IMR-90 (cell line): ENCODE data around the gene MAEL. TPM values are rescaled to one million over a fixed set of nuclear protein-coding genes. Genes with fewer than 3 reads are reported as not detected.

Experiments used
- ATAC-seq: fragments of 200-7000 bp; cut with Tn5 transposase; 2 replicates; pipeline ENCODE4 v1.9.1; 2020; ENCODE audit warnings: low read depth, mild to moderate bottlenecking, moderate library complexity
- BruUV-seq: library from RNA; stranded (reverse); fragments of 400-500 nt; replicated peaks from 2 replicates; lab custom pipeline; 2021; lab: Mats Ljungman, UMichigan
- CTCF ChIA-PET: fragments of 300-600 bp; formaldehyde crosslinking; extraction: SDS; loops from one replicate; lab custom pipeline; 2021; ENCODE audit warnings: antibody characterized with exemption; lab: Yijun Ruan, JAX
- POLR2A ChIA-PET: fragments of 300-600 bp; sonication (Branson Sonifier 250); formaldehyde crosslinking; loops from one replicate; lab custom pipeline; 2022; ENCODE audit warnings: antibody characterized with exemption; ENCODE audit not compliant: unreplicated experiment; lab: Charles Lee
- DNase-seq: peaks from one replicate; pipeline ENCODE4 v3.0.0; 2013
- H2AFZ ChIP-seq: replicated peaks from 2 replicates; pipeline ENCODE3; 2013; ENCODE audit warnings: low read length, mild to moderate bottlenecking; ENCODE audit not compliant: poor library complexity
- H2AK5ac ChIP-seq: 2 replicates; pipeline ENCODE4 v1.6.1; 2013; ENCODE audit warnings: low read depth, low read length, inconsistent platforms
- H2AK9ac ChIP-seq: replicated peaks from 2 replicates; pipeline ENCODE3; 2013; ENCODE audit warnings: mild to moderate bottlenecking, low read depth, low read length, moderate library complexity; ENCODE audit not compliant: poor library complexity
- H2BK120ac ChIP-seq: 2 replicates; pipeline ENCODE4 v1.6.1; 2013; ENCODE audit warnings: low read depth, low read length, inconsistent platforms
- H2BK15ac ChIP-seq: 3 replicates; pipeline ENCODE4 v1.6.1; 2013; ENCODE audit warnings: low read depth, low read length, inconsistent platforms
- H2BK20ac ChIP-seq: 2 replicates; pipeline ENCODE4 v1.6.1; 2013; ENCODE audit warnings: low read depth, mild to moderate bottlenecking, inconsistent platforms, low read length, moderate library complexity
- H2BK5ac ChIP-seq: 2 replicates; pipeline ENCODE4 v1.6.1; 2013; ENCODE audit warnings: mild to moderate bottlenecking, low read depth, low read length, inconsistent platforms; ENCODE audit not compliant: poor library complexity, severe bottlenecking
- H3K14ac ChIP-seq: replicated peaks from 2 replicates; pipeline ENCODE4 v1.6.1; 2013; ENCODE audit warnings: low read depth, low read length, inconsistent platforms
- H3K18ac ChIP-seq: 2 replicates; pipeline ENCODE4 v1.6.1; 2013; ENCODE audit warnings: low read depth, low read length, control low read depth
- H3K23ac ChIP-seq: 2 replicates; pipeline ENCODE4 v1.6.1; 2013; ENCODE audit warnings: low read depth, low read length, inconsistent platforms
- H3K27ac ChIP-seq: 2 replicates; pipeline ENCODE4 v1.5.1; 2013; ENCODE audit warnings: mild to moderate bottlenecking, control low read depth, low read length; ENCODE audit not compliant: insufficient read depth
- H3K27me3 ChIP-seq: 2 replicates; pipeline ENCODE4 v1.6.1; 2013; ENCODE audit warnings: low read length; ENCODE audit not compliant: control insufficient read depth, insufficient read depth
- H3K36me3 ChIP-seq: 2 replicates; pipeline ENCODE4 v1.6.1; 2013; ENCODE audit warnings: low read length, mixed read lengths; ENCODE audit not compliant: control insufficient read depth, insufficient read depth
- H3K4ac ChIP-seq: 2 replicates; pipeline ENCODE4 v1.6.1; 2013; ENCODE audit warnings: low read depth, low read length, inconsistent platforms
- H3K4me1 ChIP-seq: 2 replicates; pipeline ENCODE4 v1.6.1; 2013; ENCODE audit warnings: low read length, mixed read lengths; ENCODE audit not compliant: control insufficient read depth, insufficient read depth
- H3K4me2 ChIP-seq: 2 replicates; pipeline ENCODE4 v1.6.1; 2013; ENCODE audit warnings: low read depth, mild to moderate bottlenecking, control low read depth, low read length, moderate library complexity
- H3K4me3 ChIP-seq: 2 replicates; pipeline ENCODE4 v1.5.1; 2013; ENCODE audit warnings: low read depth, mild to moderate bottlenecking, control low read depth, low read length, moderate library complexity; ENCODE audit not compliant: insufficient read depth
- H3K56ac ChIP-seq: 2 replicates; pipeline ENCODE4 v1.6.1; 2013; ENCODE audit warnings: low read length, inconsistent platforms; ENCODE audit not compliant: insufficient read depth; ENCODE audit errors: extremely low read depth
- H3K79me1 ChIP-seq, 2 experiments: 2 replicates each; pipeline ENCODE4 v1.6.1; 2013; ENCODE audit warnings: low read length in 2 of 2, inconsistent platforms in 1 of 2, low read depth in 1 of 2
- H3K9ac ChIP-seq: 2 replicates; pipeline ENCODE4 v1.6.1; 2013; ENCODE audit warnings: low read depth, low read length, control low read depth
- H3K9me1 ChIP-seq: 2 replicates; pipeline ENCODE4 v1.6.1; 2013; ENCODE audit warnings: low read length, inconsistent platforms; ENCODE audit not compliant: insufficient read depth
- H3K9me3 ChIP-seq: 2 replicates; pipeline ENCODE4 v1.6.1; 2013; ENCODE audit warnings: low read length; ENCODE audit not compliant: control insufficient read depth, insufficient read depth
- H4K20me1 ChIP-seq: 2 replicates; pipeline ENCODE4 v1.6.1; 2013; ENCODE audit warnings: low read length, inconsistent platforms; ENCODE audit not compliant: insufficient read depth
- H4K5ac ChIP-seq: 2 replicates; pipeline ENCODE4 v1.6.1; 2013; ENCODE audit warnings: mild to moderate bottlenecking, low read depth, low read length, control low read depth
- H4K8ac ChIP-seq, 2 experiments: 2 replicates each; pipeline ENCODE4 v1.6.1; 2013; ENCODE audit warnings: low read depth in 2 of 2, low read length in 2 of 2, control low read depth in 1 of 2, inconsistent platforms in 1 of 2
- H4K91ac ChIP-seq: 2 replicates; pipeline ENCODE4 v1.6.1; 2013; ENCODE audit warnings: low read depth, low read length, inconsistent platforms; ENCODE audit not compliant: insufficient read depth
- BHLHE40 ChIP-seq: fragments of 150-350 bp; IDR thresholded peaks from 2 replicates; pipeline ENCODE4 v1.6.1; 2016; ENCODE audit warnings: mild to moderate bottlenecking, low read depth, low read length
- CEBPB ChIP-seq: IDR thresholded peaks from 2 replicates; pipeline ENCODE4 v1.6.1; 2012; ENCODE audit warnings: low read depth, low read length, improper control_type of control experiment
- CHD1 ChIP-seq: IDR thresholded peaks from 2 replicates; pipeline ENCODE4 v1.6.1; 2012; ENCODE audit warnings: low read depth, low read length, improper control_type of control experiment
- ELK1 ChIP-seq: fragments of 150-350 bp; IDR thresholded peaks from 2 replicates; pipeline ENCODE4 v1.6.1; 2016; ENCODE audit warnings: low read depth, mild to moderate bottlenecking, low read length, moderate library complexity, borderline replicate concordance
- FOS ChIP-seq: fragments of 150-350 bp; IDR thresholded peaks from 2 replicates; pipeline ENCODE4 v1.6.1; 2016; ENCODE audit warnings: low read depth, low read length
- MAFK ChIP-seq: IDR thresholded peaks from 2 replicates; pipeline ENCODE4 v1.6.1; 2012; ENCODE audit warnings: low read depth, low read length, improper control_type of control experiment
- MAZ ChIP-seq: IDR thresholded peaks from 2 replicates; pipeline ENCODE4 v1.6.1; 2012; ENCODE audit warnings: low read depth, mild to moderate bottlenecking, low read length, improper control_type of control experiment, moderate library complexity, borderline replicate concordance
- MXI1 ChIP-seq: IDR thresholded peaks from 2 replicates; pipeline ENCODE4 v1.6.1; 2012; ENCODE audit warnings: low read depth, mild to moderate bottlenecking, low read length, moderate library complexity, borderline replicate concordance
- NFE2L2 ChIP-seq: fragments of 150-350 bp; IDR thresholded peaks from 2 replicates; pipeline ENCODE4 v1.6.1; 2016; ENCODE audit warnings: low read depth, mild to moderate bottlenecking, low read length
- POLR2A ChIP-seq: IDR thresholded peaks from 2 replicates; pipeline ENCODE4 v1.6.1; 2012; ENCODE audit warnings: mild to moderate bottlenecking, low read depth, low read length
- RAD21 ChIP-seq: IDR thresholded peaks from 2 replicates; pipeline ENCODE4 v1.6.1; 2012; ENCODE audit warnings: low read length, improper control_type of control experiment
- RCOR1 ChIP-seq: IDR thresholded peaks from 2 replicates; pipeline ENCODE4 v1.6.1; 2012; ENCODE audit warnings: mild to moderate bottlenecking, low read length, improper control_type of control experiment; ENCODE audit not compliant: insufficient replicate concordance
- RFX5 ChIP-seq: IDR thresholded peaks from 2 replicates; pipeline ENCODE4 v1.8.0; 2012; ENCODE audit warnings: low read depth, mild to moderate bottlenecking, low read length, moderate library complexity
- SMC3 ChIP-seq: fragments of 150-350 bp; IDR thresholded peaks from 2 replicates; pipeline ENCODE4 v1.6.1; 2016; ENCODE audit warnings: low read depth, mild to moderate bottlenecking, antibody characterized with exemption, low read length, moderate library complexity
- USF2 ChIP-seq: fragments of 150-350 bp; IDR thresholded peaks from 2 replicates; pipeline ENCODE4 v1.6.1; 2017; ENCODE audit warnings: mild to moderate bottlenecking, antibody characterized with exemption, low read length, low read depth
- WGBS, 2 experiments: methylation state at CpG; one replicate each; pipeline versions ENCODE4 v1.1.5 to v1.1.7; 2013; ENCODE audit warnings: missing lambda C conversion rate in 2 of 2; ENCODE audit not compliant: insufficient read length in 1 of 2; ENCODE audit errors: extremely low coverage in 2 of 2; 5-methylcytosine and 5-hydroxymethylcytosine counted together
- dilution Hi-C: fragments of 300-500 bp; cut with HindIII; formaldehyde crosslinking; loops from one replicate; pipeline ENCODE4 v1.14.3; 2018; ENCODE audit warnings: low sequenced_read_pairs; ENCODE audit not compliant: unreplicated experiment
- in situ Hi-C: fragments of 300-500 bp; cut with MboI; formaldehyde crosslinking; loops from 3 replicates; pipeline ENCODE4 v1.14.3; 2019; ENCODE audit warnings: low sequenced_read_pairs, inconsistent platforms, mixed read lengths
- intact Hi-C: fragments of 100-400 bp; cut with micrococcal nuclease; formaldehyde crosslinking; loops from 2 replicates; pipeline ENCODE4 v1.10.0; 2022
- polyA plus RNA-seq, 3 experiments: library from polyadenylated mRNA; depleted of rRNA; stranded (reverse); fragments of >200 nt; gene quantifications; 2 replicates each; pipeline ENCODE4 v1.2.3, GENCODE V29; 2012; ENCODE audit warnings: low replicate concordance in 1 of 3
- total RNA-seq: library from RNA; depleted of rRNA; stranded (reverse); fragments of >200 nt; gene quantifications from 2 replicates; pipeline ENCODE4 v1.2.3, GENCODE V29; 2012
- TF ChIP-seq, protein P1 (sequence below): conservative IDR thresholded peaks from 2 replicates; pipeline ENCODE4 v1.5.1; 2012; ENCODE audit warnings: mild to moderate bottlenecking, low read depth, low read length, improper control_type of control experiment

Gene MAEL
- total and polyA plus RNA-seq, 2 of the 4 experiments (the other 2 are of a cell fraction), result not detected

DNA sequence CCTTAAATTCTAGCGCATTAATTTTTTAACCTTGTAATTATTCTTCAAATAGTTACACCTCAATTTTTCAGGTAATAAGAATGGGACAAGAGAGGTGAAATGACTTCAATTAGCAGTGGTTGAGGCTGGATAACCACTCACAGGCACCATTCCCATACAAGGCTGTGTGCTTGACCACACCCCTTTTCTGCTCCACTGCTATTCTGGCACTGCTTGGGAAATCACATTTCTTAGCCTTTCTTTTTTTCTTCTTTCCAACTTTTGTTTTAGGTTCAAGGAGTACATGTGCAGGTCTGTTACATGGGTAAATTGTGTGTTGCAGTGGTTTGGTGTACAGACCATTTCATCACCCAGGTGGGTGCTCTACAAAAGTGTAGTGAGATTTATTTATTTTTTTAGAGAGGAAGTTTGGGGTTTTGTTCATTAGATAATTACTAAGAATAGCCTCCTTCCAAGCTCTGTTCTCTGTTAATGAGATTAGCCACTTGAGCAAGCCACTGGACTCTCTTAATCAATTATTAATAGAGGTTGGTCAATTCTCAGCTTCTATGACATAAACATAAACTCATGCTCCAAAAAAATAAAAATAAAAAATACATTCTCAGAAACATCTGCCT, 28.1 kb upstream of the MAEL start:
- Histone ChIP-seq H3K18ac (no peak overlapping the region), H2BK120ac (no peak overlapping the region), H4K8ac (no peak overlapping the region), H4K20me1 (no peaks in the 10 kb centered on the region), H2AK9ac (no peak overlapping the region), H4K5ac (no peak overlapping the region), H3K79me1 (no peaks in the 10 kb centered on the region), H2AFZ (no peak overlapping the region), H3K9me1 (no peaks in the 10 kb centered on the region), H3K4me3 (no peak overlapping the region), H3K36me3 (no peaks in the 10 kb centered on the region), H2BK20ac (no peak overlapping the region), H3K4me1 (no peaks in the 10 kb centered on the region), H3K56ac (no peak overlapping the region), H2BK5ac (no peak overlapping the region), H3K4me2 (no peak overlapping the region), H3K4ac (no peak overlapping the region), H4K91ac (no peak overlapping the region), H3K14ac (no peak overlapping the region), H3K23ac (no peak overlapping the region), H2BK15ac (no peak overlapping the region), H2AK5ac (no peak overlapping the region), H3K27me3 (peaks cover 8% of the 10 kb centered on the region), H3K9me3 (no peaks in the 10 kb centered on the region), H3K27ac (no peak overlapping the region), H3K9ac (no peak overlapping the region)
- TF ChIP-seq USF2 (no peak), SMC3 (no peak), CHD1 (no peak), NFE2L2 (no peak), MXI1 (no peak), ELK1 (no peak), CEBPB (no peak), RAD21 (no peak), RFX5 (no peak), POLR2A (no peak), RCOR1 (no peak), BHLHE40 (no peak), MAFK (no peak), FOS (no peak), MAZ (no peak)
- TF ChIP-seq, protein P1, sequence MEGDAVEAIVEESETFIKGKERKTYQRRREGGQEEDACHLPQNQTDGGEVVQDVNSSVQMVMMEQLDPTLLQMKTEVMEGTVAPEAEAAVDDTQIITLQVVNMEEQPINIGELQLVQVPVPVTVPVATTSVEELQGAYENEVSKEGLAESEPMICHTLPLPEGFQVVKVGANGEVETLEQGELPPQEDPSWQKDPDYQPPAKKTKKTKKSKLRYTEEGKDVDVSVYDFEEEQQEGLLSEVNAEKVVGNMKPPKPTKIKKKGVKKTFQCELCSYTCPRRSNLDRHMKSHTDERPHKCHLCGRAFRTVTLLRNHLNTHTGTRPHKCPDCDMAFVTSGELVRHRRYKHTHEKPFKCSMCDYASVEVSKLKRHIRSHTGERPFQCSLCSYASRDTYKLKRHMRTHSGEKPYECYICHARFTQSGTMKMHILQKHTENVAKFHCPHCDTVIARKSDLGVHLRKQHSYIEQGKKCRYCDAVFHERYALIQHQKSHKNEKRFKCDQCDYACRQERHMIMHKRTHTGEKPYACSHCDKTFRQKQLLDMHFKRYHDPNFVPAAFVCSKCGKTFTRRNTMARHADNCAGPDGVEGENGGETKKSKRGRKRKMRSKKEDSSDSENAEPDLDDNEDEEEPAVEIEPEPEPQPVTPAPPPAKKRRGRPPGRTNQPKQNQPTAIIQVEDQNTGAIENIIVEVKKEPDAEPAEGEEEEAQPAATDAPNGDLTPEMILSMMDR, result no peak
- CTCF ChIA-PET, result no interaction called here
- in situ Hi-C loops (no loop called here), dilution Hi-C loops (no loop called here), intact Hi-C loops (no loop called here)
- BruUV-seq, result no TSS peak
- no CpG with 5 or more reads among the region's 1 CpG for WGBS, 2 experiments
- ATAC-seq (no peak), DNase-seq (no peak)
- POLR2A ChIA-PET, result no interaction called here
